LNCaP clone FGC (cell line): Measurements from ENCODE around the gene LAMA4.

ENCODE experiments used
- DNase-seq: peaks from one replicate; pipeline ENCODE4 v3.0.0-alpha.2; 2011; ENCODE audit warnings: low read depth
- H3K4me3 ChIP-seq: 2 replicates; pipeline ENCODE4 v1.5.1; 2011; ENCODE audit warnings: mild to moderate bottlenecking, low read depth, low read length, control low read depth
- CTCF ChIP-seq: IDR thresholded peaks from 2 replicates; pipeline ENCODE4 v1.5.1; 2012; ENCODE audit warnings: mild to moderate bottlenecking; ENCODE audit not compliant: control insufficient read depth, insufficient read depth; ENCODE audit errors: extremely low read depth

The LAMA4 gene

GRCh38 chr6:112144145-112144926 is 110.0 kb downstream of the LAMA4 start:
- no peak for DNase-seq
- no peak for TF ChIP-seq CTCF
- no peak overlapping the region for H3K4me3 ChIP-seq

- no peak for DNase-seq
Observed at GRCh38 chr6:112141707-112142106, 112.7 kb downstream of the LAMA4 start.

GRCh38 chr6:112139052-112139451 is 115.3 kb downstream of the LAMA4 start:
- no peak for DNase-seq
- no peak overlapping the region for H3K4me3 ChIP-seq
- no peak for TF ChIP-seq CTCF

More at GRCh38 chr6:112141707-112142106, 112.7 kb downstream of the LAMA4 start:
- H3K4me3 ChIP-seq = no peak overlapping the region
- no peak for TF ChIP-seq CTCF

DNA sequence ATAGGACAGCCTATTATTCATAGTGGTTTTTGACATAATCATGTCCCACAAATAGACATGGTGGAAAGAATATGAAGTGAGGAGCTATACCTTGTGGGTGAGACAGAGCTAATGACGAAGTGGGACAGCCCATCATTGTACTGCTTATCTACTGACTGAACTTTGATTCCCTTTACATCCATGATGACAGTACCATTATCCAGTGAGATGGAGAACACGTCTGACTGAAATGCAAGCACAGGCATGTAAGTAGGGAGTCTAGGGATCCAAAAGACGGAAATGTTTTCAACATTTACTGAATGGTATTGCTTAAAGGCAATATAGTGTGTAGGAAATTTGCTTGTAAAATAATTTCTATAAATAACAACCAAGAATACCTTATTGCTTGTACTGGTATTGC is 123.5 kb downstream of the LAMA4 start:
- no peak overlapping the region for H3K4me3 ChIP-seq

GRCh38 chr6:112128208-112128607 is 126.2 kb downstream of the LAMA4 start:
- H3K4me3 ChIP-seq = no peak overlapping the region
- no peak for DNase-seq
- no peak for TF ChIP-seq CTCF

More for the DNA sequence above, 123.5 kb downstream of the LAMA4 start:
- DNase-seq = no peak
- TF ChIP-seq CTCF = no peak

GRCh38 chr6:112123982-112124381 is 130.4 kb downstream of the LAMA4 start:
- no peak overlapping the region for H3K4me3 ChIP-seq
- no peak for DNase-seq
- TF ChIP-seq CTCF = no peak

DNA sequence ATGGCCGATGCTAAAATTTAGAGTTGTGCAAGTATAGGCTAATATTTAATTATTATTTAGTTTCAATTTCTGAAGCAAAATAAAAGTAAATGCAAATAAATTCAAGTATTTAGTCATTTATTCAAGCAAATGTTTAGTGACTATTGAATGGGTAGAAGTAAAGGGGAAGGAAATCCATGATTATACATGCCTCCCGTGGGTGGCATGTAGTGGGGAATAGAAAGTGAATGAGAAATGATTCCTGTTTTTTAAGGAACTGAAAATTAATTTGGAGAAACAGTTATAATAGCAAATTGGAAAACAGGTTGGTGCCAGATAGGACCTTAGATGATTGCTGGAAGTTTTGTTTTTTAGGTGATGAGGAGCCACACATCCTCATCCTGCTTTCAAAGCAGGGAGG is 131.6 kb downstream of the LAMA4 start:
- DNase-seq = no peak
- TF ChIP-seq CTCF = no peak
- no peak overlapping the region for H3K4me3 ChIP-seq
